Right lobe of liver (tissue), 4 donors: Measurements from ENCODE around the gene TERF2IP.

Experiments
- POLR2A ChIP-seq: fragments of 450-650 bp; IDR thresholded peaks from one replicate; pipeline ENCODE4 v1.6.1; 2017; ENCODE audit warnings: antibody characterized with exemption, mild to moderate bottlenecking
- TF ChIP-seq, protein P1 (sequence below), 4 donors: fragments of 200-600 bp in 3 of 4; fragments of 450-650 bp in 1 of 4; IDR thresholded peaks; one replicate each; pipeline versions ENCODE4 v1.5.1 to v1.8.0; 2016 to 2022; ENCODE audit warnings: antibody characterized with exemption in 4 of 4, mild to moderate bottlenecking in 2 of 4
- donor health status: DM: no; HTN: no; CAD: no.
- donor health status: DM: no; HTN: no; CAD: no.
- donor health status: DM: no; HTN: yes; CAD: no.

DNA sequence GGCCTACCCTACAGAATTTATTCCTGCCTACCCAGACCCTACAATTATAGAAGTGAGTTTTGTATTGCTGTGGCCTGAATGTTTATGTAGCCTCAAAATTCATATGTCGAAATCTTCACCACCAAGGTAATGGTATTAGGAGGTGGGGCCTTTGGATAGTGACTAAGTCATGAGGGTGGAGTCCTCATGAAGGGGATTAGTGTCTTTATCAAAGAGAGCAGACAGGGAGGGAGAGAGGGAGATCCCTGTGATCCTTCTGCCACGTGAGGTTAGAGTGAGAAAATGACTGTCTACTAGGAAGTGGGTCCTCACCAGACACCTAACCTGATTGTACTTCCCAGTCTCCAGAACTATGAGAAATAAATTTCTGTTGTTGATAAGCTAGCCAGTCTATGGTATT lies 54.7 kb downstream of the TERF2IP start:
- TF ChIP-seq, protein P1, sequence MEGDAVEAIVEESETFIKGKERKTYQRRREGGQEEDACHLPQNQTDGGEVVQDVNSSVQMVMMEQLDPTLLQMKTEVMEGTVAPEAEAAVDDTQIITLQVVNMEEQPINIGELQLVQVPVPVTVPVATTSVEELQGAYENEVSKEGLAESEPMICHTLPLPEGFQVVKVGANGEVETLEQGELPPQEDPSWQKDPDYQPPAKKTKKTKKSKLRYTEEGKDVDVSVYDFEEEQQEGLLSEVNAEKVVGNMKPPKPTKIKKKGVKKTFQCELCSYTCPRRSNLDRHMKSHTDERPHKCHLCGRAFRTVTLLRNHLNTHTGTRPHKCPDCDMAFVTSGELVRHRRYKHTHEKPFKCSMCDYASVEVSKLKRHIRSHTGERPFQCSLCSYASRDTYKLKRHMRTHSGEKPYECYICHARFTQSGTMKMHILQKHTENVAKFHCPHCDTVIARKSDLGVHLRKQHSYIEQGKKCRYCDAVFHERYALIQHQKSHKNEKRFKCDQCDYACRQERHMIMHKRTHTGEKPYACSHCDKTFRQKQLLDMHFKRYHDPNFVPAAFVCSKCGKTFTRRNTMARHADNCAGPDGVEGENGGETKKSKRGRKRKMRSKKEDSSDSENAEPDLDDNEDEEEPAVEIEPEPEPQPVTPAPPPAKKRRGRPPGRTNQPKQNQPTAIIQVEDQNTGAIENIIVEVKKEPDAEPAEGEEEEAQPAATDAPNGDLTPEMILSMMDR (IDR thresholded peaks at IDR 0.05), result no peak
- TF ChIP-seq POLR2A, result no peak
